Trophoblast cell (in vitro differentiated cells and primary cell): ENCODE data around the gene ARFIP1.
"Not testable (repeated sequence)": the region's sequence is repeated elsewhere in the genome, so short reads cannot be mapped to it uniquely, and the experiment has no call there.

Experiments used
- DNase-seq, 2 donors: peaks; one replicate each; pipeline ENCODE4 v3.0.0-alpha.2; 2016
- H2AFZ ChIP-seq: 2 replicates; pipeline ENCODE4 v1.6.1; 2013; ENCODE audit warnings: low read length, moderate library complexity, mild to moderate bottlenecking; ENCODE audit not compliant: insufficient read depth, poor library complexity
- H2AK5ac ChIP-seq: 2 replicates; pipeline ENCODE4 v1.6.1; 2013; ENCODE audit warnings: mild to moderate bottlenecking, low read length
- H2BK120ac ChIP-seq: 2 replicates; pipeline ENCODE4 v1.6.1; 2013; ENCODE audit warnings: low read length, mild to moderate bottlenecking, moderate library complexity; ENCODE audit not compliant: insufficient read depth, poor library complexity
- H2BK12ac ChIP-seq: 2 replicates; pipeline ENCODE4 v1.6.1; 2013; ENCODE audit warnings: mild to moderate bottlenecking, low read length, moderate library complexity
- H2BK5ac ChIP-seq: 2 replicates; pipeline ENCODE4 v1.6.1; 2013; ENCODE audit warnings: low read length, low read depth, moderate library complexity, mild to moderate bottlenecking; ENCODE audit not compliant: poor library complexity
- H3K14ac ChIP-seq: 2 replicates; pipeline ENCODE4 v1.6.1; 2013; ENCODE audit warnings: mild to moderate bottlenecking, low read length
- H3K18ac ChIP-seq: 2 replicates; pipeline ENCODE4 v1.6.1; 2013; ENCODE audit warnings: mild to moderate bottlenecking, low read length
- H3K23ac ChIP-seq: 2 replicates; pipeline ENCODE4 v1.6.1; 2013; ENCODE audit warnings: low read length
- H3K27ac ChIP-seq: 2 replicates; pipeline ENCODE4 v1.5.1; 2013; ENCODE audit warnings: low read depth, mild to moderate bottlenecking, inconsistent platforms, low read length, moderate library complexity
- H3K27me3 ChIP-seq: 2 replicates; pipeline ENCODE4 v1.6.1; 2013; ENCODE audit warnings: inconsistent platforms, mild to moderate bottlenecking, low read length, moderate library complexity; ENCODE audit not compliant: insufficient read depth
- H3K36me3 ChIP-seq, 2 experiments: 1 replicate in 1 of 2; 2 replicates in 1 of 2; pipeline ENCODE4 v1.6.1; 2013; ENCODE audit warnings: low read length in 2 of 2, mild to moderate bottlenecking in 2 of 2, moderate library complexity in 1 of 2; ENCODE audit not compliant: insufficient read depth in 2 of 2, control insufficient read depth in 1 of 2
- H3K4ac ChIP-seq: 2 replicates; pipeline ENCODE4 v1.6.1; 2013; ENCODE audit warnings: low read depth, mild to moderate bottlenecking, low read length, moderate library complexity
- H3K4me1 ChIP-seq, 2 experiments: 1 replicate in 1 of 2; 2 replicates in 1 of 2; pipeline ENCODE4 v1.6.1; 2013; ENCODE audit warnings: low read length in 2 of 2, mild to moderate bottlenecking in 2 of 2, moderate library complexity in 1 of 2; ENCODE audit not compliant: insufficient read depth in 2 of 2, control insufficient read depth in 1 of 2
- H3K4me2 ChIP-seq: 2 replicates; pipeline ENCODE4 v1.6.1; 2013; ENCODE audit warnings: inconsistent platforms, mild to moderate bottlenecking, low read length, moderate library complexity
- H3K4me3 ChIP-seq: 2 replicates; pipeline ENCODE4 v1.5.1; 2013; ENCODE audit warnings: mild to moderate bottlenecking, low read depth, low read length, inconsistent platforms
- H3K79me1 ChIP-seq: one replicate; pipeline ENCODE4 v1.6.1; 2013; ENCODE audit warnings: low read length
- H3K79me2 ChIP-seq: 2 replicates; pipeline ENCODE4 v1.6.1; 2013; ENCODE audit warnings: low read length, mild to moderate bottlenecking; ENCODE audit not compliant: control insufficient read depth, insufficient read depth, poor library complexity
- H3K9ac ChIP-seq: 2 replicates; pipeline ENCODE4 v1.6.1; 2013; ENCODE audit warnings: mild to moderate bottlenecking, low read length
- H3K9me3 ChIP-seq: 2 replicates; pipeline ENCODE4 v1.6.1; 2013; ENCODE audit warnings: low read depth, mild to moderate bottlenecking, control low read depth, inconsistent platforms, low read length; ENCODE audit not compliant: insufficient read depth
- H4K12ac ChIP-seq: 2 replicates; pipeline ENCODE4 v1.6.1; 2013; ENCODE audit warnings: low read depth, mild to moderate bottlenecking, low read length, moderate library complexity
- H4K8ac ChIP-seq: 2 replicates; pipeline ENCODE4 v1.6.1; 2013; ENCODE audit warnings: low read depth, mild to moderate bottlenecking, low read length, moderate library complexity
- H4K91ac ChIP-seq: one replicate; pipeline ENCODE4 v1.6.1; 2013; ENCODE audit warnings: low read depth, mild to moderate bottlenecking, low read length, moderate library complexity
- WGBS: extraction: QIAGEN DNeasy Blood & Tissue Kit; methylation state at CpG from one replicate; pipeline ENCODE4 v1.1.7; 2013; ENCODE audit warnings: missing lambda C conversion rate; ENCODE audit not compliant: insufficient read length, insufficient coverage; ENCODE audit errors: extremely low coverage; 5-methylcytosine and 5-hydroxymethylcytosine counted together

The ARFIP1 gene

GRCh38 chr4:152862608-152863007 lies 82.9 kb downstream of the ARFIP1 start:
- Histone ChIP-seq H3K27me3 (no peaks in the 10 kb centered on the region), H3K4me2 (no peak overlapping the region), H3K4ac (no peak overlapping the region), H2BK12ac (no peak overlapping the region), H3K79me1 (peaks cover 3% of the 10 kb centered on the region), H3K36me3 (peaks cover 2 to 3% of the 10 kb centered on the region in 2 experiments), H4K91ac (no peak overlapping the region), H3K18ac (no peak overlapping the region), H4K12ac (no peak overlapping the region), H2BK120ac (no peak overlapping the region), H3K79me2 (no peaks in the 10 kb centered on the region), H3K23ac (no peak overlapping the region), H3K4me1 (peaks cover 0 to 3% of the 10 kb centered on the region in 2 experiments), H2AK5ac (no peak overlapping the region), H3K4me3 (no peak overlapping the region), H3K9me3 (peaks cover 1% of the 10 kb centered on the region), H3K14ac (no peak overlapping the region), H3K9ac (no peak overlapping the region), H2AFZ (no peak overlapping the region), H2BK5ac (no peak overlapping the region), H3K27ac (no peak overlapping the region), H4K8ac (no peak overlapping the region)
- DNase-seq, result no peak
- no CpG with 5 or more reads among the region's 1 CpG for WGBS

GRCh38 chr4:152864361-152864760 lies 84.6 kb downstream of the ARFIP1 start:
- Histone ChIP-seq H4K12ac (no peak overlapping the region), H3K27ac (no peak overlapping the region), H3K23ac (no peak overlapping the region), H2AFZ (no peak overlapping the region), H3K9me3 (peaks cover 1% of the 10 kb centered on the region), H3K9ac (no peak overlapping the region), H2BK12ac (no peak overlapping the region), H3K4me2 (no peak overlapping the region), H3K18ac (no peak overlapping the region), H2AK5ac (no peak overlapping the region), H3K14ac (no peak overlapping the region), H4K91ac (no peak overlapping the region), H3K4me1 (no peaks in the 10 kb centered on the region), H2BK120ac (no peak overlapping the region), H3K27me3 (no peaks in the 10 kb centered on the region), H2BK5ac (no peak overlapping the region), H3K79me2 (no peaks in the 10 kb centered on the region), H3K79me1 (no peaks in the 10 kb centered on the region), H3K4me3 (no peak overlapping the region), H3K36me3 (peaks cover 2 to 3% of the 10 kb centered on the region in 2 experiments), H4K8ac (no peak overlapping the region), H3K4ac (no peak overlapping the region)
- peak; percentile 68 to 92 for DNase-seq
- no CpG with 5 or more reads among the region's 2 CpGs for WGBS

GRCh38 chr4:152866432-152866993 lies 86.8 kb downstream of the ARFIP1 start:
- H3K4me1 ChIP-seq, H3K4me2 ChIP-seq, H3K9me3 ChIP-seq, H2BK12ac ChIP-seq, H3K79me2 ChIP-seq, H2AFZ ChIP-seq, H4K91ac ChIP-seq, H4K8ac ChIP-seq, H3K9ac ChIP-seq, H3K14ac ChIP-seq, DNase-seq, H3K4ac ChIP-seq, H3K18ac ChIP-seq, H3K36me3 ChIP-seq, H4K12ac ChIP-seq, H3K27ac ChIP-seq, H3K23ac ChIP-seq, H2BK120ac ChIP-seq, H3K4me3 ChIP-seq, H3K79me1 ChIP-seq, H3K27me3 ChIP-seq, H2AK5ac ChIP-seq, H2BK5ac ChIP-seq: not testable (repeated sequence)
- no CpG with 5 or more reads among the region's 44 CpGs for WGBS

GRCh38 chr4:152870606-152871005 lies 90.9 kb downstream of the ARFIP1 start:
- no CpG with 5 or more reads among the region's 2 CpGs for WGBS
- Histone ChIP-seq H2BK12ac (no peak overlapping the region), H3K4me1 (no peaks in the 10 kb centered on the region), H2BK120ac (no peak overlapping the region), H2BK5ac (no peak overlapping the region), H4K12ac (no peak overlapping the region), H2AK5ac (no peak overlapping the region), H3K79me1 (peaks cover 2% of the 10 kb centered on the region), H3K27me3 (no peaks in the 10 kb centered on the region), H2AFZ (no peak overlapping the region), H4K8ac (no peak overlapping the region), H3K79me2 (no peaks in the 10 kb centered on the region), H3K4me2 (no peak overlapping the region), H4K91ac (no peak overlapping the region), H3K14ac (no peak overlapping the region), H3K27ac (no peak overlapping the region), H3K4me3 (no peak overlapping the region), H3K9ac (no peak overlapping the region), H3K9me3 (peaks cover 1% of the 10 kb centered on the region), H3K23ac (no peak overlapping the region), H3K18ac (no peak overlapping the region), H3K36me3 (peaks cover 3 to 4% of the 10 kb centered on the region in 2 experiments), H3K4ac (no peak overlapping the region)
- no peak for DNase-seq
